Hepatic stellate cell (primary cell): ENCODE measurements around the gene TSPAN9.
A peak's percentile ranks its signal among the peaks of the same experiment; 100 is the strongest.

ENCODE experiments used
- DNase-seq: peaks from one replicate; pipeline ENCODE4 v3.0.0; 2011; ENCODE audit warnings: low spot score

TSPAN9 gene

DNA sequence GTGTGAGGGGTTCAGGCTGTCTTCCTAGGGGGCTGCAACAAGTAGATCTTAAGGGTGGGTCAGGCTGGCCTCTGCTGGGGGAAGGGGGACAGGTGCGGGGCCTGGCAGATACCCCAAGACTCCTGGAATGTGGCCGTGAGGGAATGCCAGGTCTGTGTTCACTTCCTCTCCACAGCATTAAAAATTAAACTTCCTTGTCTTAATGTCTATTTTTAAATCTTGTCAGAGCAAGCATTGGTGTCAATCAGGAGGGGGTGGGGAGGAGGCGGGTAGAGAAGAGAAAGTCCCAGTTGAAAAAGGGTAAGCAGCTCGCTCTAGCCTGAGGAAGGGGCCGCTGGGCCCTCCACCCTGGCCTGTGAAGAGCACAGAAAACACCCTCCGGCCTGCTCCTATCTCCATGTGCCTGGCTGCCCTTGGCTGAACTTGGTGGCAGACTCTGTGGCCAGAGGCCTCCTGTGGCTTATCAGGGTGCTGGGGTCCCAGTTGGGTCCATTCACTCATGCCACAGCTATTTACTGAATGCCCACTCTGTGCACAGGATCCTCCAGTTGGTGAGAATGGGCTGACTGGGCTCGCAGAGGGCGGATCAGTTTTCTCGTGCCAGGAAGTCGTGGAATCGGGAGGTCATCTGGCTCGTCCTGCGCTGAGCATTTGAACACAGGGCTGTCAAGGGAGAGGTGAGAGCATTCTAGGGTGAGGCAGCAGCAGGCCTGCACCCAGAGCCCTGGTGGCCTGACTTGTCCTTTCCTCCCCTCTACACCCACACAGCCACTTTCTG lies 128.8 kb downstream of the TSPAN9 start:
- peak; percentile 60 for DNase-seq

DNA sequence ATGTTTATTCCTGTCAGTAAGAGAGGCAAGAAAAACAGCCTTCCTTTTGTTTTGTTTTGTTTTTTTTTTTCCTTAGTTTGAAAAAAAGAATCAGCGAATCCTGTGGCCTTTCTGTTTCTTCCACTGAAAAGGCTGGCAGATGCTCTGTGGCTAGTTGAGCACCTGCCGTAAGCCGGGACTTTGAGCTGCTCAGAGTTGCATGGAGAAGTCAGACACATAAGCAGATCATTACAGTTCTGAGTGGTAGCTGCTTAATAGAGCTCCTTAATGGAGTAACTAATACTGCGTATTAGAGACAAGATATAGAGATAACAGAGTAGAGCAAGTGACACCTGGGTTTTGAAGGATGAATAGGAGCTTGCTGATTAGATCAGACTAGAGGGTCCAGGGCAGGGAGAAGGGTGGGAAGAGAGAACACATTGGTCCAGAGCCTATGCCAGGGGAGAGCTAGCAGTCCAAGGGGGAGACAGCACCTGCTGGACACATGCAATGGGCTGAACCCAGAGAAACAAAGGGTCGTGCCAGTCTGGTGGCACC lies 129.4 kb downstream of the TSPAN9 start:
- DNase-seq: no peak

GRCh38 chr12:3207175-3207574 lies 130.0 kb downstream of the TSPAN9 start:
- DNase-seq: no peak

GRCh38 chr12:3207858-3208257 lies 130.7 kb downstream of the TSPAN9 start:
- no peak for DNase-seq

DNA sequence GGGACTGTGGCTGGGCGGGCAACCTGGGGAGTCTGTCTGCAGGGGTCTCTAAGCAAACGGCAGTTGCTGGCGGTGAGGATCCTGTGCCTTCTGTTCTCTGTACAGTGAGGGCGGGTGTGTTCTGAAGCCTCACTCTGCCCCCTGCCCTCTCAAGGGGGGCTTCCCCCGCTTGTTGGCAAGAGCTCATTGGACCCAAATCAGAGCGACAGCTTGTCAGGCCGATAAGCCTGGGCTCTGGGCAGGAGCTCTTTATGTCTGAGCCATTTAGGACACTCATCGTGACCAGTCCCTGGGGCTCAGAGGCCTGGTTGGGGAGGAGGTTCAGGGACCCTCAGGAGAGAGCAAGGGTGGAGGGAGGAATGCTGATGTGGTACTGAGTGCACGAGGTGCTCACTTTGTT lies 136.0 kb downstream of the TSPAN9 start:
- DNase-seq: no peak

DNA sequence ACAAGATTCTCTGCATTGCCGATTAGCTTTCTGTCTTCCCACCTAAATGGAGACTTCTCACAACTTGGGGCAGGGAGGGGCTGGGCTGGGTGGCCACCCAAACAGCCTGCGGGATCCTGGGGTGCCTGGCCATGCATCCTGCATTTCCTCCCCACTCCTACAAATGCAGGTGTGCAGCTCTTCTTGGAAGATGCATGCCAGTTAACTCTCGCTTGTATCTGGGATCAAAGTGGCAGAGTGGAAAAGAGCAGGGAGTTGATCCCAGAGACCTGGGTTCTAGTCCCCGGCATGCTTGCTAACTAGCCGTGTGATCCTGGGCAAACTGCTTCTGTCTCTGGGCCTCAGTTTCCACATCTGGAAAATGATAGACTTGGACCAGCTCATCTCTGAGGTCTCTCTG lies 136.6 kb downstream of the TSPAN9 start:
- DNase-seq: no peak

GRCh38 chr12:3214526-3215365 lies 137.6 kb downstream of the TSPAN9 start:
- no peak for DNase-seq

DNA sequence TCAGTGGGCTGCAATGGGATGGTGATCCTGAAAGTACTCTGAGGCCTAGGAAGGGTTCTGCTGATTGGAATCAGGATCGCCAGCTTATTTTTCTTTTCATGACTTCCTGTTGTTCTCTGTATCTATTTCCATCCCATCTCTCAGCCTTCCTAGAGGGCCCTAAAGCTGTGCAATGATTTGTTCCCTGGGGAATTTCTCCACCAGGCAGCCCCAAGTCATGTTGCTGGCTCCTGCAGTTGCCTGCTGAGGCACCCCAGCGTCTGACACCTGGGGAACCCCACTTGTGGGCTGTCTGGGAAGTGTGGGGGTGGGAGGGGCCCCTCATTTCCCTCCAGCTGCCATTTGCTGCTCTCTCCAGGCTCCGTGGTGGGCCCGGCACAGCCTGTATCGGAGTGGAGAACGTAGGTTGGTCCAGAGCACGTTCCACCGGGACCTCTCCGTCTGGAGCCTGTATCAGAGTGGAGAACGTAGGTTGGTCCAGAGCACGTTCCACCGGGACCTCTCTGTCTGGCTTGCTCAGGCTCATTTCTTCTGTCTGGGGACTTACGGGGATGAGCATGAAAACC lies 138.3 kb downstream of the TSPAN9 start:
- no peak for DNase-seq

- no peak for DNase-seq
These were observed 138.9 kb downstream of the TSPAN9 start for GRCh38 chr12:3216097-3216496.

GRCh38 chr12:3216726-3217682 lies 139.8 kb downstream of the TSPAN9 start:
- DNase-seq: peak; percentile 97

DNA sequence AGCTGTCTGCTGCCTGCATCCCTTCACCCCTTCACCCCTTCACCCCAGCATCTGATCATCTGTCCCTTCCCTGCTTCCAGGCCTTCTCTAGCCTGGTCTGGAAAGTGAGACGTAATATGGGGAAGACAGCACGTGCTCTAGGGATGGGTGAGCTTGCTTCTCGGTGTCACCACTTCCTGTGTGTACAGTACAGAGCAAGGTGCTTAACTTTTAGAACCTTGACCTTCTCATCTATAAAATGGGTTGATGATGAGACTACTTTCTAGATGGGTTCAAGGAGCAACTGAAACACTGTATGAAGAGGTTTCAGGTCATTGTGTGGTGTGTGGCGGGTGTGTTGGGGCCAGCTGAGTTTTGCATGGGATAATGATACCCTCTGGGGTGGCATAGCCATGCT lies 140.5 kb downstream of the TSPAN9 start:
- DNase-seq: no peak

DNA sequence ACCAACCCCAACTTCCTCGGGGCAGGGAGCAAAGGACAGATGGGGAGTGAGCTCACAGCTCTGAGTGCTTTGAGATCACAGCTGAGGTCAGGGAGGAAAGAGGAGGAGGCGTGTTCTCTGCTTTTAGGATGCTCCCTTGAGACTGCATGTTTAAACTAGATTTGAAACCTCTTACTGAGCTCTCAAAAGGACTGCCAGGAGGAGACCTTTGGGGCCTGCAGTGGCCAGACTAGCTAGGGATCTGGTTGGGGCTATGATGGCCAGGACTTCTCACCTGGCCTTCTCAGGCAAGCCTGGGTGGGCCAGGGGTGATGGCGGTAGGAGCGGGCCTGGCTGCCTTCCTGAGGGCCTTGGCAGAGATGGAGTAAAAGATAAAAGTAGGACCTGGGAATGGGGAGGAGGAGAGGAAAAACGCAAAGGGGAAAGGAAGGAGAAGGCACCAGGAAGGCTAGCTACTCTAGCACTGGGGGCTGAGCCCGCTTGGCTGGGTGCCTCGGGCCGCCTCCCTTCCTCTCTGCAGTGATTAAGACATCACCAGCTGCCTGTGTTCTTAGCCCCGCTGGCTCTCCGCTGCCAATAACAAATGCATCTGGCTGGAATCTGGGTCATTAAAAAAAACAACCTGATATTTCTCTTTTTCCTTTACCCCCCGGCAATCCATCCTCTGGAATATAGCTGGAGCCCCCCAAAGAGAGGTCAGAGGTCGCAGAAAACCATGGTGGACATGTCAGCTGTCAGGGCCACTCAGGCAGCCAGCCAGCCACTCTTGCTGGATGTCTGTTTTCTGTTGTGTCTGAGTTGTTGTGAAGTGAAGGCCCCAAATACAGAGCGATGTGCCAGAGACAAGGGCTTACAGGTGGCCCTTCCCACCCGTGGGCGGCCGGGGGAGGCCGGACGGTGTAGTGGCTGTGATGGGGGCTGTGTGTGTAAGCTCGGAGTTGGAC lies 141.3 kb downstream of the TSPAN9 start:
- DNase-seq: peak; percentile 89

DNA sequence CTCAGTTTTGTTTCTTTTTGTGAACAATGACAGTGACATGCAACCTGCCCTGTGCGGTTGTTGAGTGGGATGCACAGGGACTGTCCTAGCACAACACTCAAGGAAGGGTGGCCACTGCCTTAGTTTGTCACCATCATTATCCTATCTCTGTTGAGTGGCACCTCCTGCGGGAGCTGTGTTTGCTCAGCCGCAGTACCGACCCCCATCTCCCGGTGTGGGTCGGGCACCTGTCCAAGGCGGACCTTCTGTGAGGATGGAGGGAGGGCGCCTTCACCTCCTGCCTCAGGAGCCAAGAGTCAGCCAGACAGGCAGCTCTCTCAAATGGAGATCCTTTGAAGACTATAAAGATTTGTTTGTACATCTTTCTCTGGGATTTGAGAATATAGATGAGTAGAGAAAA lies 142.1 kb downstream of the TSPAN9 start:
- DNase-seq: no peak

- no peak for DNase-seq
These were observed 143.5 kb downstream of the TSPAN9 start for GRCh38 chr12:3220382-3221321.

GRCh38 chr12:3222306-3222705 lies 145.1 kb downstream of the TSPAN9 start:
- no peak for DNase-seq

DNA sequence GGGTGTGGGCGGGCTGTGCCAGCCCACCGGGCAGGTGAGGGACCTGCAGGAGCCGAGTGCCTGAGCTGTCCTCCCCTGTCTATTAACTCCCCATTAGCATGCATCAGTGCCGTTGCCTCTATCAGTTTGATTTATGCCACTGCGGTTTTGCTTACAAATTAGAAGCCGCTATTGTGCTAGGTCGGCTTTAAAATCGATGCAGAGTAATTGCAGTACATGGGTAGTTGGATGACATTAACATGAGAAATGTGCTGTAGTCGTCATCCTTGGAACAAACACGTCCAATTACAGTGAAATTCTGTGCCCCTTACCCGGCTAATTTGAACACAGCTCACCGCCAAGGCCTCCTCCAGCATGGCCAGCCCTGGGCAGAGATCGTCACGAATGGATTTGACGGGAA lies 145.8 kb downstream of the TSPAN9 start:
- no peak for DNase-seq

DNA sequence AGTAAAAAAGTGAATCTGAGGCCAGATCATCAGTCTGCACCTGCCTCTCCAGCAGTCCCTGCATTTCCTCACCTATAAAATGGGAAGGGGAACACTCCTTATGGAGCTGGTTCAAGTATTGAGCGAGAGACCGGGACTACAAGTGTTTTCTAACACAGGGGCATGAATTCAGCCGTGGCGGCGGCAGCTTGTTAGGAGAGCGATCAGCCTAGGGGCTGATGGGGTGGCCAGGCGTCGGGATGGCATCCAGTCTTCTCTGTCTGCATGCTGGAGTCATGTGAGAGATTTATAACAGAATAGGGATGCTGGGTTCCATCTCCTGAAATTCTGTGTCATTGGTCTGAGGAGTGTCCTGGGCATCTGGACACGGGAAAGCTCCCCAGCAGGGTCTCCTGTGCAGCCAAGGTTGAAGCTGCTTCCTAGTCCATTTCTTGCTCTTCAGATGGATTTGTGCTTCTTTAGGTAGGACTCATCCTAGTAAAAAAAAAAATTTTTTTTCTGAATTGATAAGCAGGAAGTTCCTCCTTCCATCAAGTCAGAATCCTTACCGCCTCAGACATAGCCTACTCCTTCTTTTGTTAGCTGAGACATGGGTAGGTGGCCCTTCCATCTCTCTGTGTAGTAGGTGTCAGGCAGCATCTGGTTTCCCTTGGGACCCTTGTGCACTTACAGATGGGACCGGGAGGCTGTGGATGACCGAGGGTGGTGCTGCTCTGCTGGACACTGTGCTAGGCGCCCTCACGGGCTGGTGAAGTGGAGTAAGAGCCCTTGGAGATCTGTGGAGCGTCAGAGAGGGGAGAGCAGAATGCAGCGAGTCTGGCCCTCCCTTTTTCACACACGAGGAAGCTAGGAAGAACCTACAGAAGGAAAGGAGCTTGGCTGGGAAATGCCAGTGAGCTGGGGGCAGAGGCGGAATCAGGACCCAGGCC lies 146.7 kb downstream of the TSPAN9 start:
- DNase-seq: no peak

DNA sequence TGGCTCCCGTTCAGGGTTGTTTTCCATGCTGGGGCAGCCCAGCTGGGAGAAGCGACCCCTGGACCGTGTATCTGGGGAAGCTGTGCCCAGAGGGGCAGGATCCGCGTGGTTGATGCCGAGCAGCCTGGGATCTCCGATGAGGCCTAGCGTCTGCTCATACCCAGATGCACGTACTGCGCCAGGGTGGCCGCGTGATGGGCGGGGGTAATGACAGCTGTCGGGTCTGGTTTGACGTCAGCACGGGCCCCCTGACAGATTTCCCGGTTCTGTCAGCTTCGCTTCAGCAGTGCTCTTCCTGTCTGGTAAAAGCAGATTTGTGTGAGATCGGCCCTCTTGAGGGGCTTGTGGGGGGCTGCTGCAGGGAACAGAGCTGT lies 147.3 kb downstream of the TSPAN9 start:
- DNase-seq: no peak
